ENCODE measurements around the gene HERPUD1.

The HERPUD1 gene

GRCh38 chr16:56885446-56886162, 46.3 kb upstream of the HERPUD1 start:
- H3K9ac ChIP-seq (ENCODE audit: low read length), result no peak overlapping the region
- H4K12ac ChIP-seq (ENCODE audit: low read depth, low read length), result no peak overlapping the region
- H3K79me2 ChIP-seq (ENCODE audit: control insufficient read depth, insufficient read depth, low read length, poor library complexity), result no peaks in the 10 kb centered on the region
- no peak overlapping the region for H3K14ac ChIP-seq (ENCODE audit: low read length)
- no peaks in the 10 kb centered on the region for H3K79me1 ChIP-seq (ENCODE audit: low read length)
- no peak overlapping the region for H2BK12ac ChIP-seq (ENCODE audit: low read length)
- no peak for DNase-seq
- H3K4me3 ChIP-seq (ENCODE audit: low read depth, low read length), result no peak overlapping the region
- peaks cover 8% of the 10 kb centered on the region for H3K9me3 ChIP-seq (ENCODE audit: insufficient read depth, low read depth, low read length)
- H3K23ac ChIP-seq (ENCODE audit: low read length), result no peak overlapping the region
- H4K8ac ChIP-seq (ENCODE audit: low read depth, low read length), result no peak overlapping the region
- no CpG with 5 or more reads among the region's 9 CpGs for WGBS (ENCODE audit: extremely low coverage, insufficient coverage, insufficient read length)
- no peak overlapping the region for H4K91ac ChIP-seq (ENCODE audit: low read depth, low read length)
- H2AK5ac ChIP-seq (ENCODE audit: low read length), result no peak overlapping the region
- H3K4ac ChIP-seq (ENCODE audit: low read depth, low read length), result no peak overlapping the region
- H3K4me1 ChIP-seq (ENCODE audit: control insufficient read depth in 1 of 2, insufficient read depth in 2 of 2, low read length in 2 of 2), result no peaks in the 10 kb centered on the region
- no peak overlapping the region for H3K4me2 ChIP-seq (ENCODE audit: low read length)
- no peaks in the 10 kb centered on the region for H3K36me3 ChIP-seq (ENCODE audit: control insufficient read depth in 1 of 2, insufficient read depth in 2 of 2, low read length in 2 of 2)
- H3K18ac ChIP-seq (ENCODE audit: low read length), result no peak overlapping the region
- no peak overlapping the region for H3K27ac ChIP-seq (ENCODE audit: low read depth, low read length)
- no peak overlapping the region for H2BK5ac ChIP-seq (ENCODE audit: low read depth, low read length, poor library complexity)
- H2BK120ac ChIP-seq (ENCODE audit: insufficient read depth, low read length, poor library complexity), result no peak overlapping the region
- no peaks in the 10 kb centered on the region for H3K27me3 ChIP-seq (ENCODE audit: insufficient read depth, low read length)
- H2AFZ ChIP-seq (ENCODE audit: insufficient read depth, low read length, poor library complexity), result no peak overlapping the region

DNA sequence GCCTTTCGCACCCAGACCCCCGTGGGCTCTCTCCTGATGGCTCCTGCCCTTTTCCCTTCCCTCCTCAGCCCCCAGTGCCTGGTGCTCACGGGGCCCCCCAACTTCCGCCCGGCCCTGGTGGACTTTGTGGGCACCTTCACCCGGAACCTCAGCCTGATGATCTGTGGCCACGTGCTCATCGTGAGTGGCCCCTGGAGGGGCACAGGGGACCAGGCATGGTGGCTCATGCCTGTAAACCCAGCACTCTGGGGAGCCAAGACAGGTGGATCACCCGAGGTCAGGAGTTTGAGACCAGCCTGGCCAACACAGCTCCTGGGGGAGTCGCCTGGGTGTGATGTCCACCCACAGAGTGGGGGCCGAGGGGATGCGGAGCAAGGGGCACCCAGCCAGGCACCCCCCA, 45.6 kb upstream of the HERPUD1 start:
- no CpG with 5 or more reads among the region's 12 CpGs for WGBS (ENCODE audit: extremely low coverage, insufficient coverage, insufficient read length)
- no peak overlapping the region for H3K18ac ChIP-seq (ENCODE audit: low read length)

GRCh38 chr16:56886826-56887225, 45.1 kb upstream of the HERPUD1 start:
- Histone ChIP-seq H3K27ac (ENCODE audit: low read depth, low read length) (no peak overlapping the region), H3K23ac (ENCODE audit: low read length) (no peak overlapping the region), H2AFZ (ENCODE audit: insufficient read depth, low read length, poor library complexity) (no peak overlapping the region), H3K36me3 (ENCODE audit: control insufficient read depth in 1 of 2, insufficient read depth in 2 of 2, low read length in 2 of 2) (no peaks in the 10 kb centered on the region), H4K91ac (ENCODE audit: low read depth, low read length) (no peak overlapping the region), H3K9me3 (ENCODE audit: insufficient read depth, low read depth, low read length) (peaks cover 8% of the 10 kb centered on the region), H3K79me2 (ENCODE audit: control insufficient read depth, insufficient read depth, low read length, poor library complexity) (no peaks in the 10 kb centered on the region), H3K4me3 (ENCODE audit: low read depth, low read length) (no peak overlapping the region), H3K9ac (ENCODE audit: low read length) (no peak overlapping the region), H3K4me2 (ENCODE audit: low read length) (no peak overlapping the region), H3K4ac (ENCODE audit: low read depth, low read length) (no peak overlapping the region), H2AK5ac (ENCODE audit: low read length) (no peak overlapping the region), H2BK120ac (ENCODE audit: insufficient read depth, low read length, poor library complexity) (no peak overlapping the region), H4K12ac (ENCODE audit: low read depth, low read length) (no peak overlapping the region), H4K8ac (ENCODE audit: low read depth, low read length) (no peak overlapping the region), H2BK5ac (ENCODE audit: low read depth, low read length, poor library complexity) (no peak overlapping the region), H3K4me1 (ENCODE audit: control insufficient read depth in 1 of 2, insufficient read depth in 2 of 2, low read length in 2 of 2) (no peaks in the 10 kb centered on the region), H2BK12ac (ENCODE audit: low read length) (no peak overlapping the region), H3K79me1 (ENCODE audit: low read length) (no peaks in the 10 kb centered on the region), H3K27me3 (ENCODE audit: insufficient read depth, low read length) (no peaks in the 10 kb centered on the region), H3K18ac (ENCODE audit: low read length) (no peak overlapping the region), H3K14ac (ENCODE audit: low read length) (no peak overlapping the region)
- WGBS (ENCODE audit: extremely low coverage, insufficient coverage, insufficient read length), result no CpG with 5 or more reads among the region's 9 CpGs
- DNase-seq, result no peak

More for the DNA sequence above, 45.6 kb upstream of the HERPUD1 start:
- Histone ChIP-seq H2AFZ (ENCODE audit: insufficient read depth, low read length, poor library complexity) (no peak overlapping the region), H4K8ac (ENCODE audit: low read depth, low read length) (no peak overlapping the region), H3K4me1 (ENCODE audit: control insufficient read depth in 1 of 2, insufficient read depth in 2 of 2, low read length in 2 of 2) (no peaks in the 10 kb centered on the region), H3K9ac (ENCODE audit: low read length) (no peak overlapping the region), H2BK12ac (ENCODE audit: low read length) (no peak overlapping the region), H3K4me2 (ENCODE audit: low read length) (no peak overlapping the region), H4K12ac (ENCODE audit: low read depth, low read length) (no peak overlapping the region), H3K4me3 (ENCODE audit: low read depth, low read length) (no peak overlapping the region), H3K79me2 (ENCODE audit: control insufficient read depth, insufficient read depth, low read length, poor library complexity) (no peaks in the 10 kb centered on the region), H3K27me3 (ENCODE audit: insufficient read depth, low read length) (no peaks in the 10 kb centered on the region), H3K27ac (ENCODE audit: low read depth, low read length) (no peak overlapping the region), H3K14ac (ENCODE audit: low read length) (no peak overlapping the region), H2AK5ac (ENCODE audit: low read length) (peak overlapping the region; percentile 58), H2BK5ac (ENCODE audit: low read depth, low read length, poor library complexity) (no peak overlapping the region), H4K91ac (ENCODE audit: low read depth, low read length) (no peak overlapping the region), H3K23ac (ENCODE audit: low read length) (no peak overlapping the region), H3K79me1 (ENCODE audit: low read length) (no peaks in the 10 kb centered on the region), H3K36me3 (ENCODE audit: control insufficient read depth in 1 of 2, insufficient read depth in 2 of 2, low read length in 2 of 2) (no peaks in the 10 kb centered on the region), H3K9me3 (ENCODE audit: insufficient read depth, low read depth, low read length) (peaks cover 8% of the 10 kb centered on the region), H3K4ac (ENCODE audit: low read depth, low read length) (no peak overlapping the region), H2BK120ac (ENCODE audit: insufficient read depth, low read length, poor library complexity) (no peak overlapping the region)
- no peak for DNase-seq

GRCh38 chr16:56888806-56889205, 43.1 kb upstream of the HERPUD1 start:
- no peak overlapping the region for H3K4ac ChIP-seq (ENCODE audit: low read depth, low read length)
- no peak overlapping the region for H4K8ac ChIP-seq (ENCODE audit: low read depth, low read length)
- H3K9ac ChIP-seq (ENCODE audit: low read length), result no peak overlapping the region
- H2BK120ac ChIP-seq (ENCODE audit: insufficient read depth, low read length, poor library complexity), result no peak overlapping the region
- H2AFZ ChIP-seq (ENCODE audit: insufficient read depth, low read length, poor library complexity), result no peak overlapping the region
- no peaks in the 10 kb centered on the region for H3K27me3 ChIP-seq (ENCODE audit: insufficient read depth, low read length)
- H2BK12ac ChIP-seq (ENCODE audit: low read length), result no peak overlapping the region
- WGBS (ENCODE audit: extremely low coverage, insufficient coverage, insufficient read length), result no CpG with 5 or more reads among the region's 7 CpGs
- H4K91ac ChIP-seq (ENCODE audit: low read depth, low read length), result no peak overlapping the region
- no peak overlapping the region for H3K4me2 ChIP-seq (ENCODE audit: low read length)
- no peak overlapping the region for H4K12ac ChIP-seq (ENCODE audit: low read depth, low read length)
- no peak for DNase-seq
- no peak overlapping the region for H2AK5ac ChIP-seq (ENCODE audit: low read length)
- H3K36me3 ChIP-seq (ENCODE audit: control insufficient read depth in 1 of 2, insufficient read depth in 2 of 2, low read length in 2 of 2), result no peaks in the 10 kb centered on the region
- H2BK5ac ChIP-seq (ENCODE audit: low read depth, low read length, poor library complexity), result no peak overlapping the region
- no peaks in the 10 kb centered on the region for H3K79me1 ChIP-seq (ENCODE audit: low read length)
- no peak overlapping the region for H3K4me3 ChIP-seq (ENCODE audit: low read depth, low read length)
- no peak overlapping the region for H3K14ac ChIP-seq (ENCODE audit: low read length)
- no peak overlapping the region for H3K27ac ChIP-seq (ENCODE audit: low read depth, low read length)
- peaks cover 7% of the 10 kb centered on the region for H3K9me3 ChIP-seq (ENCODE audit: insufficient read depth, low read depth, low read length)
- no peaks in the 10 kb centered on the region for H3K4me1 ChIP-seq (ENCODE audit: control insufficient read depth in 1 of 2, insufficient read depth in 2 of 2, low read length in 2 of 2)
- H3K79me2 ChIP-seq (ENCODE audit: control insufficient read depth, insufficient read depth, low read length, poor library complexity), result no peaks in the 10 kb centered on the region
- no peak overlapping the region for H3K18ac ChIP-seq (ENCODE audit: low read length)
- H3K23ac ChIP-seq (ENCODE audit: low read length), result no peak overlapping the region

Measured in trophoblast cell (in vitro differentiated cells and primary cell).